OCI-LY7 (cell line): ENCODE measurements around the gene UNC80. TPM values are rescaled to one million over a fixed set of nuclear protein-coding genes. Genes with fewer than 3 reads are reported as not detected.

Experiments
- BruUV-seq: library from RNA; stranded (reverse); fragments of 400-500 nt; replicated peaks from 2 replicates; lab custom pipeline; 2021; lab: Mats Ljungman, UMichigan
- CTCF ChIA-PET: fragments of 300-600 bp; sonication (Branson Sonifier 250); formaldehyde crosslinking; loops from one replicate; lab custom pipeline; 2022; ENCODE audit warnings: antibody characterized with exemption; ENCODE audit not compliant: unreplicated experiment; lab: Charles Lee
- POLR2A ChIA-PET: fragments of 300-600 bp; sonication (Branson Sonifier 250); formaldehyde crosslinking; loops from one replicate; lab custom pipeline; 2022; ENCODE audit warnings: antibody characterized with exemption; lab: Charles Lee
- DNase-seq: peaks from one replicate; pipeline ENCODE4 v3.0.0-alpha.2; 2015; ENCODE audit warnings: low spot score
- H2AFZ ChIP-seq: fragments of 200-600 bp; sonication (generic), shearing (Covaris generic); 2 replicates; pipeline ENCODE4 v1.6.1; 2014; ENCODE audit warnings: mild to moderate bottlenecking, antibody characterized with exemption, low read length, moderate library complexity
- H3K27ac ChIP-seq: fragments of 200-600 bp; sonication (generic); 2 replicates; pipeline ENCODE4 v1.5.1; 2014; ENCODE audit warnings: mixed run types, low read depth, mild to moderate bottlenecking, moderate library complexity, low read length, inconsistent platforms; ENCODE audit not compliant: poor library complexity, severe bottlenecking
- H3K36me3 ChIP-seq: fragments of 200-600 bp; sonication (generic); 2 replicates; pipeline ENCODE4 v1.6.1; 2014; ENCODE audit warnings: mild to moderate bottlenecking, antibody characterized with exemption, low read length, moderate library complexity, mixed read lengths; ENCODE audit not compliant: insufficient read depth
- H3K4me1 ChIP-seq: fragments of 200-600 bp; sonication (generic); 2 replicates; pipeline ENCODE4 v1.5.1; 2014; ENCODE audit warnings: mild to moderate bottlenecking, low read length; ENCODE audit not compliant: insufficient read depth, poor library complexity, severe bottlenecking
- H3K4me2 ChIP-seq: fragments of 200-600 bp; sonication (generic); 2 replicates; pipeline ENCODE4 v1.6.1; 2014; ENCODE audit warnings: mild to moderate bottlenecking, low read length
- H3K4me3 ChIP-seq: fragments of 200-600 bp; sonication (generic); 2 replicates; pipeline ENCODE4 v1.5.1; 2014; ENCODE audit warnings: mild to moderate bottlenecking, low read depth, low read length; ENCODE audit not compliant: poor library complexity, severe bottlenecking
- H3K79me2 ChIP-seq: fragments of 200-600 bp; sonication (generic); 2 replicates; pipeline ENCODE4 v1.6.1; 2016; ENCODE audit warnings: low read depth, mild to moderate bottlenecking, low read length, moderate library complexity, mixed read lengths; ENCODE audit not compliant: insufficient read depth
- H3K9me2 ChIP-seq: fragments of 200-600 bp; sonication (generic); 2 replicates; pipeline ENCODE4 v1.6.1; 2016; ENCODE audit warnings: mild to moderate bottlenecking, low read length, mixed read lengths; ENCODE audit not compliant: insufficient read depth
- H3K9me3 ChIP-seq: fragments of 200-600 bp; sonication (generic); 2 replicates; pipeline ENCODE4 v1.6.1; 2014; ENCODE audit warnings: mild to moderate bottlenecking, mixed run types, low read length, mixed read lengths
- H4K20me1 ChIP-seq: fragments of 200-600 bp; sonication (generic); 2 replicates; pipeline ENCODE4 v1.6.1; 2014; ENCODE audit warnings: mild to moderate bottlenecking, antibody characterized with exemption, low read length, moderate library complexity, mixed read lengths; ENCODE audit not compliant: insufficient read depth
- CTCF ChIP-seq: fragments of 200-600 bp; sonication (generic); conservative IDR thresholded peaks from 2 replicates; pipeline ENCODE4 v1.5.1; 2014; ENCODE audit warnings: mild to moderate bottlenecking, antibody characterized with exemption, low read length, moderate library complexity, mixed read lengths
- EZH2phosphoT487 ChIP-seq: fragments of 200-600 bp; sonication (generic); IDR thresholded peaks from 2 replicates; pipeline ENCODE4 v1.6.1; 2018; ENCODE audit warnings: low read depth, borderline replicate concordance, mild to moderate bottlenecking, mixed run types, antibody characterized with exemption, low read length, moderate library complexity, mixed read lengths
- intact Hi-C: fragments of 100-400 bp; cut with micrococcal nuclease; formaldehyde crosslinking; loops from one replicate; pipeline ENCODE4 v1.10.0; 2022; ENCODE audit not compliant: unreplicated experiment
- total RNA-seq, 2 experiments: library from RNA; depleted of rRNA in 1 of 2; stranded (reverse); fragments of >200 nt in 1 of 2; shearing (Covaris generic) in 1 of 2; gene quantifications; 2 replicates each; pipeline ENCODE4 v1.2.3, GENCODE V29; 2014 to 2022

Gene UNC80
- total RNA-seq, 2 experiments from 2014 or later = not detected

GRCh38 chr2:209872675-209873074 lies 101.0 kb downstream of the UNC80 start:
- H3K79me2 ChIP-seq = no peaks in the 10 kb centered on the region
- POLR2A ChIA-PET = no interaction called here
- no peaks in the 10 kb centered on the region for H3K36me3 ChIP-seq
- H3K9me3 ChIP-seq = no peaks in the 10 kb centered on the region
- no TSS peak for BruUV-seq
- H3K27ac ChIP-seq = no peak overlapping the region
- H3K4me1 ChIP-seq = no peaks in the 10 kb centered on the region
- H3K4me3 ChIP-seq = no peak overlapping the region
- no peak overlapping the region for H3K4me2 ChIP-seq
- no peaks in the 10 kb centered on the region for H4K20me1 ChIP-seq
- TF ChIP-seq CTCF = no peak
- no peak overlapping the region for H2AFZ ChIP-seq
- no peak for DNase-seq
- no peaks in the 10 kb centered on the region for H3K9me2 ChIP-seq
- intact Hi-C loops = no loop called here
- CTCF ChIA-PET = no interaction called here

GRCh38 chr2:209875270-209875669 lies 103.6 kb downstream of the UNC80 start:
- intact Hi-C loops = no loop called here
- Histone ChIP-seq H3K4me3 (no peak overlapping the region), H3K9me2 (no peaks in the 10 kb centered on the region), H3K4me1 (no peaks in the 10 kb centered on the region), H3K4me2 (no peak overlapping the region), H3K79me2 (no peaks in the 10 kb centered on the region), H2AFZ (no peak overlapping the region), H3K27ac (no peak overlapping the region), H4K20me1 (no peaks in the 10 kb centered on the region), H3K9me3 (no peaks in the 10 kb centered on the region), H3K36me3 (no peaks in the 10 kb centered on the region)
- ChIA-PET POLR2A (interaction anchor here (0.6 kb wide), 2 partner anchors 323 to 871 kb away, joined by 3 read pairs; no protein-coding TSS in a partner anchor), CTCF (no interaction called here)
- TF ChIP-seq EZH2phosphoT487 = no peak
- TF ChIP-seq CTCF = no peak
- BruUV-seq = no TSS peak
- DNase-seq = no peak

DNA sequence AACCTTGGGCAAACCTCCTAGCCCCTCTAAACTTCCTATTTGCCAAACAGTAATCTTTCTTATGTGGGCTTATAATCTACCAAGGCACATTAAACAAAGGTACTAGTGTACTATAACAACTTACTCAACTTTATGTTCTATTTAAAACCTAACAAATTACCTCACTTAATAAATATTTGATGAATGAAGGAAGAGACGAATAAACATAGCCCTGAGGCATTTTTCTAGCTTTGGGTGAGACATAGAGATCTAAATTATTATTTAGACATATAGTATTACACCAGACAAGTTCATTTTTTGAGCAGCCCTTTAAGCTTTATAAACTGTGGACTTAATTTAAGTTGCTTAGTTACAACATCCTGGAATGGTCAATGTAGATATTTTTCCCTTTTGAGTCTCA lies 104.6 kb downstream of the UNC80 start:
- no peak for DNase-seq
- Histone ChIP-seq H3K36me3 (no peaks in the 10 kb centered on the region), H2AFZ (no peak overlapping the region), H3K4me3 (no peak overlapping the region), H4K20me1 (no peaks in the 10 kb centered on the region), H3K79me2 (no peaks in the 10 kb centered on the region), H3K9me3 (no peaks in the 10 kb centered on the region), H3K4me2 (no peak overlapping the region), H3K4me1 (no peaks in the 10 kb centered on the region), H3K9me2 (no peaks in the 10 kb centered on the region), H3K27ac (no peak overlapping the region)
- intact Hi-C loops = no loop called here
- TF ChIP-seq EZH2phosphoT487 = no peak
- no peak for TF ChIP-seq CTCF
- ChIA-PET POLR2A (interaction anchor here (1.1 kb wide), 1 partner anchor 14 kb away, joined by 4 read pairs; no protein-coding TSS in a partner anchor), CTCF (no interaction called here)
- BruUV-seq = no TSS peak
